Activated CD4-positive, alpha-beta T cell treated with anti-CD3 and anti-CD28 coated beads, Interleukin-2, amount 50 U/mL, for 24 hours (primary cell): ENCODE data around the gene ATP6V1G3.
"Not testable (repeated sequence)": the region's sequence is repeated elsewhere in the genome, so short reads cannot be mapped to it uniquely, and the experiment has no call there.

Experiments
- DNase-seq, 2 donors: peaks; one replicate each; pipeline ENCODE4 v3.0.0-alpha.2; 2020; ENCODE audit warnings: low read depth in 1 of 2, low spot score in 1 of 2

The ATP6V1G3 gene

GRCh38 chr1:198497326-198498102 is 43.0 kb downstream of the ATP6V1G3 start:
- no peak for DNase-seq

GRCh38 chr1:198496216-198497143 is 44.0 kb downstream of the ATP6V1G3 start:
- DNase-seq: no peak

- DNase-seq: no peak
Measured at GRCh38 chr1:198495631-198496030, 44.8 kb downstream of the ATP6V1G3 start.

- DNase-seq: no peak
Measured at GRCh38 chr1:198494658-198495103, 45.8 kb downstream of the ATP6V1G3 start.

- DNase-seq: no peak
Measured at GRCh38 chr1:198494139-198494538, 46.3 kb downstream of the ATP6V1G3 start.

- DNase-seq: no peak
Measured at GRCh38 chr1:198493329-198493728, 47.2 kb downstream of the ATP6V1G3 start.

GRCh38 chr1:198492872-198493271 is 47.6 kb downstream of the ATP6V1G3 start:
- no peak for DNase-seq

- no peak for DNase-seq
Measured at GRCh38 chr1:198491596-198491995, 48.9 kb downstream of the ATP6V1G3 start.

- DNase-seq: no peak
Measured at GRCh38 chr1:198491028-198491427, 49.5 kb downstream of the ATP6V1G3 start.

- DNase-seq: no peak
Measured at GRCh38 chr1:198490224-198490623, 50.3 kb downstream of the ATP6V1G3 start.

- no peak for DNase-seq
Measured at GRCh38 chr1:198486903-198487302, 53.6 kb downstream of the ATP6V1G3 start.

GRCh38 chr1:198483645-198484044 is 56.8 kb downstream of the ATP6V1G3 start:
- DNase-seq: no peak

- DNase-seq: no peak
Measured at GRCh38 chr1:198483006-198483405, 57.5 kb downstream of the ATP6V1G3 start.

GRCh38 chr1:198481661-198482060 is 58.8 kb downstream of the ATP6V1G3 start:
- DNase-seq: no peak

GRCh38 chr1:198480876-198481275 is 59.6 kb downstream of the ATP6V1G3 start:
- DNase-seq: no peak

- not testable (repeated sequence) for DNase-seq
Measured at GRCh38 chr1:198477354-198477753, 63.1 kb downstream of the ATP6V1G3 start.
